OCI-LY3 (cell line): ENCODE measurements around the gene PRDM5.

ENCODE experiments used
- H2AFZ ChIP-seq: fragments of 200-600, 300-600 bp; shearing (Covaris generic); 2 replicates; pipeline ENCODE4 v1.6.0; 2014; ENCODE audit warnings: antibody characterized with exemption, low read depth, low read length
- H3K27ac ChIP-seq: fragments of 200-600, 300-600 bp; sonication (generic); 2 replicates; pipeline ENCODE4 v1.5.1; 2014; ENCODE audit warnings: mild to moderate bottlenecking, low read length, moderate library complexity, mixed read lengths
- H3K27me3 ChIP-seq: fragments of 200-600, 300-600 bp; sonication (generic); 2 replicates; pipeline ENCODE4 v1.6.1; 2014; ENCODE audit warnings: low read depth, low read length, mixed read lengths
- H3K36me3 ChIP-seq: fragments of 200-600, 300-600 bp; sonication (generic); replicated peaks from 2 replicates; pipeline ENCODE3; 2014; ENCODE audit warnings: low read depth, low read length, mixed read lengths
- H3K4me1 ChIP-seq: fragments of 300-600, 200-600 bp; sonication (generic); 2 replicates; pipeline ENCODE4 v1.6.1; 2014; ENCODE audit warnings: low read length, mixed read lengths
- H3K4me2 ChIP-seq: fragments of 200-600, 300-600 bp; sonication (generic); 2 replicates; pipeline ENCODE4 v1.6.1; 2014; ENCODE audit warnings: low read length, mixed read lengths
- H3K4me3 ChIP-seq: fragments of 300-600, 200-600 bp; sonication (generic); 2 replicates; pipeline ENCODE4 v1.5.1; 2014; ENCODE audit warnings: antibody characterized with exemption, mild to moderate bottlenecking, low read length, moderate library complexity
- H3K79me2 ChIP-seq: fragments of 300-600, 200-600 bp; shearing (Covaris generic); 2 replicates; pipeline ENCODE4 v1.6.1; 2014; ENCODE audit warnings: mild to moderate bottlenecking, low read length, mixed read lengths
- H3K9ac ChIP-seq: fragments of 300-600, 200-600 bp; shearing (Covaris generic); 2 replicates; pipeline ENCODE4 v1.6.0; 2014; ENCODE audit warnings: mild to moderate bottlenecking, low read length, moderate library complexity
- H3K9me3 ChIP-seq: fragments of 200-600, 300-600 bp; shearing (Covaris generic); 2 replicates; pipeline ENCODE4 v1.6.1; 2014; ENCODE audit warnings: low read length, mixed read lengths; ENCODE audit not compliant: insufficient read depth
- H4K20me1 ChIP-seq: fragments of 200-600, 300-600 bp; sonication (generic); 2 replicates; pipeline ENCODE4 v1.6.1; 2016; ENCODE audit warnings: low read length, mixed read lengths; ENCODE audit not compliant: insufficient read depth
- CTCF ChIP-seq: fragments of 200-600, 300-600 bp; sonication (generic); IDR thresholded peaks from 2 replicates; pipeline ENCODE4 v1.5.1; 2014; ENCODE audit warnings: antibody characterized with exemption, low read length, low read depth
- EZH2phosphoT487 ChIP-seq: fragments of 200-600 bp; shearing (Covaris generic); IDR thresholded peaks from 2 replicates; pipeline ENCODE4 v1.6.1; 2018; ENCODE audit warnings: antibody characterized with exemption, mixed run types, low read depth

The PRDM5 gene

GRCh38 chr4:120869613-120870278, 52.8 kb downstream of the PRDM5 start:
- no peaks in the 10 kb centered on the region for H3K79me2 ChIP-seq
- H3K4me1 ChIP-seq, result peaks cover 7% of the 10 kb centered on the region; the same call in 1 of the 2 replicates
- no peak overlapping the region for H3K4me3 ChIP-seq
- H3K9ac ChIP-seq, result no peak overlapping the region
- H3K9me3 ChIP-seq, result no peaks in the 10 kb centered on the region
- peak overlapping the region; percentile 38 for H3K4me2 ChIP-seq
- TF ChIP-seq EZH2phosphoT487, result no peak
- no peak overlapping the region for H3K27ac ChIP-seq
- H2AFZ ChIP-seq, result peak overlapping the region; percentile 52
- no peaks in the 10 kb centered on the region for H3K27me3 ChIP-seq
- no peaks in the 10 kb centered on the region for H3K36me3 ChIP-seq
- no peaks in the 10 kb centered on the region for H4K20me1 ChIP-seq

GRCh38 chr4:120867506-120867905, 55.0 kb downstream of the PRDM5 start:
- no peaks in the 10 kb centered on the region for H3K36me3 ChIP-seq
- H3K9me3 ChIP-seq, result no peaks in the 10 kb centered on the region
- H2AFZ ChIP-seq, result no peak overlapping the region
- H4K20me1 ChIP-seq, result no peaks in the 10 kb centered on the region
- H3K4me1 ChIP-seq, result peaks cover 7% of the 10 kb centered on the region; the same call in 1 of the 2 replicates
- H3K9ac ChIP-seq, result no peak overlapping the region
- no peak overlapping the region for H3K4me3 ChIP-seq
- H3K27ac ChIP-seq, result no peak overlapping the region
- TF ChIP-seq EZH2phosphoT487 (no peak), CTCF (no peak)
- no peaks in the 10 kb centered on the region for H3K79me2 ChIP-seq
- no peaks in the 10 kb centered on the region for H3K27me3 ChIP-seq
- H3K4me2 ChIP-seq, result no peak overlapping the region

GRCh38 chr4:120865985-120866384, 56.5 kb downstream of the PRDM5 start:
- no peaks in the 10 kb centered on the region for H3K36me3 ChIP-seq
- H4K20me1 ChIP-seq, result no peaks in the 10 kb centered on the region
- H3K4me3 ChIP-seq, result no peak overlapping the region
- peaks cover 7% of the 10 kb centered on the region; the same call in 1 of the 2 replicates for H3K4me1 ChIP-seq
- H3K4me2 ChIP-seq, result no peak overlapping the region
- H3K9ac ChIP-seq, result no peak overlapping the region
- no peaks in the 10 kb centered on the region for H3K27me3 ChIP-seq
- H2AFZ ChIP-seq, result no peak overlapping the region
- no peaks in the 10 kb centered on the region for H3K9me3 ChIP-seq
- no peak overlapping the region for H3K27ac ChIP-seq
- no peaks in the 10 kb centered on the region for H3K79me2 ChIP-seq
- no peak for TF ChIP-seq EZH2phosphoT487
- no peak for TF ChIP-seq CTCF

- Histone ChIP-seq H3K9ac (no peak overlapping the region), H3K4me2 (no peak overlapping the region), H3K27ac (no peak overlapping the region), H3K36me3 (no peaks in the 10 kb centered on the region), H3K9me3 (no peaks in the 10 kb centered on the region), H3K79me2 (no peaks in the 10 kb centered on the region), H3K27me3 (no peaks in the 10 kb centered on the region), H2AFZ (no peak overlapping the region), H4K20me1 (no peaks in the 10 kb centered on the region), H3K4me1 (peaks cover 10% of the 10 kb centered on the region), H3K4me3 (no peak overlapping the region)
- TF ChIP-seq CTCF, result no peak
- no peak for TF ChIP-seq EZH2phosphoT487
These were observed 57.6 kb downstream of the PRDM5 start for GRCh38 chr4:120864969-120865368.
